KBM-7 (cell line): ENCODE measurements around the gene SUGCT.

ENCODE experiments used
- DNase-seq: peaks from one replicate; pipeline ENCODE4 v3.0.0-alpha.2; 2015
- in situ Hi-C: fragments of 300-500 bp; cut with MboI; formaldehyde crosslinking; loops from 2 replicates; pipeline ENCODE4 v1.14.3; 2020; ENCODE audit warnings: low sequenced_read_pairs, low pct_unique_long_range_greater_than_20kb, mixed read lengths

The SUGCT gene

DNA sequence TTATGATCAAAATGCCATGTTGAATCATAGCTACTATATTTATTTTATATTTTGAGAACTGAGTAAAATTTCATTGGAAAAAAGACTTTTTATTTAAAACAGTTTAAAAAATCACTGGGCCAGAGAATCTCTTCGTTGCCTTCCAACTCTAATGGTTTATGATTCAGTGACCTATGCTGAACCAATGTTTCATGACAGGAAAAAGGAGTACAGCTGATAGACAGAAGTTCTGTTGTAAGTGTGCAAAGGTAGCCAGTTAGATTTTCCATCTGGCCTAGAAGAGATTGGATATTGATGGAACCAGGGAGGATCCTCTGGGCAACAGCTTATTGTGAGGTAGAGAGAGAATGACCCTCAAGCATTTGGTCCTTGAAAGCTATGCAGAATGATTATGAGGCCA, 745.8 kb downstream of the SUGCT start:
- no peak for DNase-seq
- in situ Hi-C loops: no loop called here

DNA sequence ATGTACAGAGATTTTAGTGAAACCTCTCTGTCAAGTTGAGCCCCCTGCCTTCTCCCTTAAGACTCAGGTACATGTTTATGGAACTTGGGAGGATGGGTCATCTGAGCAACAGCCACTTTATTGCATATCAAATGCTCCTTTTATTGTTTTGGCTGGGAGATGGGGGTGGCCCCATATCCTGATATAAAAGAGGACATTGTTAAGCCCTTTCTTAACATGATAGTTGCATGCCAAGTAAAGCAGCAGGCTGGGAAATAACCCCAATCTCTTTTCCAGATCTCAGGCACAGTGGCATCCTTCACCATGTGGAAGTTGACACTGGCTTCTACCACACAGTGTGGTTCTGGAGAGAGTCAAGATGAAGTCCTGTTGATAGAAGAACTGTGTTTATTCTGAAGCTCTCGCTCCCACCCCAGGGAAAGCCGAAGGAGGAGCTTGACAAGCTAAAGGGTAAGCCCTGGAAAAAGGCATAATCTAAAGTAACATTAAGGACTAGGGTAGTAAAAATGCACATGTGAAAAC, 746.7 kb downstream of the SUGCT start:
- no peak for DNase-seq
- in situ Hi-C loops: no loop called here

GRCh38 chr7:40882071-40882658, 747.4 kb downstream of the SUGCT start:
- no peak for DNase-seq
- in situ Hi-C loops: no loop called here

DNA sequence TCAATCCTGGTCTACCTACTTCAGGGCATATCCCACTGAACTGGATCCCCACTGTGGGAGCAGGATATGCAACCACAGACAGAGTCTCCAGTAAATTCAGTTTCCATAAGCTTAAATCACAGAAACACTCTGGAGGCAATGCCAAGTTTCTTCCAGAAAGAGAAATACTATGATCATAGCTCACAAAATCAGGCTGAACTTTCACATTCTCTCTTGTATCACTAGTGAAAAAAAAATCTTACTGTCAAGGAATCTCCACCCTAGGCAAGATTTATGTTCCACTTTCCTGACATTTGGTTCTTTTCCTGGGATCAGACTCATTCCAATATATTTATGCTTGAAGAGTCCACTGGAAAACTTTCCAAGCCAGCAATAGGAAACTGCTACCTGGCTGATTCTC, 749.0 kb downstream of the SUGCT start:
- in situ Hi-C loops: no loop called here
- no peak for DNase-seq

DNA sequence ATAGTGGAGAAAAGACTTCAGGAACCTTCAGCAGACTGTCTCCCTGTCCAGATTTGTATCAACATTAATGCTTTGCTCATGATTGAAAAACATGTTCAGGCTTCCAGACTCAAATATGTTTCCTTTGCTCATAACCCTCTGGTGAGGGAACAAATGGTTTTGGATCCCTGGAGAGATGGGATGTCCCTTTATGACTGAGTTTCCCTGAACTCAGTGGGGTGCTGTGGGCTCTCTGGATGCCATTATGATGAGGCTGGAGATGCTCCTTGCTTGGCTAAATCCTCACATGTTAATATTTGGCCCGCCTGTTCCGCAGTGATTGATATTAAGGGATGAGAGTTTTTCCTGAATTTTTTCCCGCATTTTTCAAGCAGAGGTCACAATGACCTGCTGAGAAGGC, 749.4 kb downstream of the SUGCT start:
- in situ Hi-C loops: no loop called here
- no peak for DNase-seq

GRCh38 chr7:40885503-40885902, 750.7 kb downstream of the SUGCT start:
- no peak for DNase-seq

GRCh38 chr7:40887099-40887498, 752.3 kb downstream of the SUGCT start:
- in situ Hi-C loops: no loop called here
- no peak for DNase-seq

More at GRCh38 chr7:40885503-40885902, 750.7 kb downstream of the SUGCT start:
- in situ Hi-C loops: no loop called here

DNA sequence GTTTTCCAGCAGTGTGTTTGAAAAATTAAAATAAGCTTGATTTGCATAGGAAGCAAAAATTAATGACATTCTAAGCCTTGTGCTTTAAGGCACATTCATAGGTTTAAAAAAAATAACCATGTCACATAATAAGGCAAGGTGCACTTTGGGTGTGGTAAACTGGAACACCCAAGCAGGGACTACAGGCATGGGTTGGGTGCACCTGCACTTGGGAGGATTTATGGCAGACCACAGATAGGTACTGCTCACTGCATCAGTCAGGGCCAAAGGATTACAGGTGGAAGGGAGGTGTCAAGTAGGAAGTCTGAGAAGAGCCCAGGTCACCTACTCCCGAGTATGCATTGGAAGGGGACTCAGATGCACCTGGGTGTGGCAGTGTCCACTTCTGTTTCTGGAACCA, 753.7 kb downstream of the SUGCT start:
- no peak for DNase-seq
- in situ Hi-C loops: no loop called here

DNA sequence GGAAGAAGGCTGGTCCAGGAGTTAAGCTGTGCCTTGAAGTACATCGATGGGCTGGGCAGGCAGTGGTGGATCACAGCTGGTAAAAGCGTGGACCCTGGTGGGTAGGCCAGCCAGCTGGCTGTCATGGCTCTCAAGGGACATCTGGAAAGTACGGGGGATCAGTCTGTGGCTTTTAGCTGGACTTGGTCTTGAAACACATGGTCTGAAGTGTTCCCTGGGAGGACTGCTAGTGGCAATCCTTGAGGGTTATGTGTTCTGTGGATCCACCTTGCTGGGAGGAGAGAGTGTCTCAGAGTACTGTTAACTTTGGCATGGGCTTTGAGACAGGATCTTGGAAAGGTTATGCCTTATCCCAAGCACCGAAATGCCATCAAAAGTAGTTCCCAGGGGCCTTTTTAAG, 754.3 kb downstream of the SUGCT start:
- DNase-seq: no peak
- in situ Hi-C loops: no loop called here

DNA sequence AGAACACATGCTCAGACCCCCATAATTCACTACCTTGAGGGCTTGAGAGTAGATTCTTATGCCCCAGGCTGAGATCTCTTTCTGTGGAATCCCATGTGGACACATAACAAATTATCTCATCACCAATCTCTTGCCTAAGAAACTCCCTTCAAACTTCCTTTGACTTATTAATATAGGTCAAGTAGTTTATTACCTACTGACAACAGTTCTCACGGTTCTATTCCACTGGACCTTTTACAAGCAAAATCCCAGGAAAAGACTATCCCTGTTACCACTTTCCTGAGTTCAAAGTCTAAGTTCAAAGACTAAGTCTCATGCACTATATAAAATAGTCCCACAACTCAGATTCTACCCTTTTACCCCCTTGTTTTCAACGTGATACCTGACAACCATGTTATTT, 754.7 kb downstream of the SUGCT start:
- in situ Hi-C loops: no loop called here
- no peak for DNase-seq

GRCh38 chr7:40890088-40890692, 755.4 kb downstream of the SUGCT start:
- no peak for DNase-seq
- in situ Hi-C loops: no loop called here

GRCh38 chr7:40891232-40891631, 756.4 kb downstream of the SUGCT start:
- no peak for DNase-seq
- in situ Hi-C loops: no loop called here

DNA sequence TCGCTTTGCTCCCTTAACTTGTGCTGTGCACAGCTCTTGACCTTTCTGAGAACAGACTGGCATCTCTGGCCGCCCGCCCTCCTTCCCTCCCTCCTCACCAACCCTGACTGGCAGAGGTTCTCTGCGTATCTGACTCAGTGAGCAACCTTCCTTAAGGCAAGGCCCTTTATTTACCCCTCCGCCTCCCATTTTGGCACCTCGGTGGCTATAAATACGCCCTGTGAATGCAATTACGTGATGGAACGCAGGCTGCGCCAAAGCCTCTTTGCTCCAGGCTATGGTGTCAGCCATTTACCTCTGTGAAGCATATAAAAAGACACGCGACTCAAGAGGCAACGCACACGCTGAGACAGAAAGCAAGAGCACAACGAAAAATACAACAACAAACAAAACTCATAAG, 764.3 kb downstream of the SUGCT start:
- DNase-seq: no peak
- in situ Hi-C loops: no loop called here

GRCh38 chr7:40899636-40900507, 765.1 kb downstream of the SUGCT start:
- in situ Hi-C loops: no loop called here
- no peak for DNase-seq

GRCh38 chr7:40903872-40904271, 769.1 kb downstream of the SUGCT start:
- in situ Hi-C loops: no loop called here
- DNase-seq: no peak

GRCh38 chr7:40907286-40907685, 772.5 kb downstream of the SUGCT start:
- DNase-seq: no peak
- in situ Hi-C loops: no loop called here

GRCh38 chr7:40909346-40909980, 774.7 kb downstream of the SUGCT start:
- in situ Hi-C loops: no loop called here
- no peak for DNase-seq
